HG03439 (cell line): ENCODE results near the gene C20orf202.

Experiments used
- ATAC-seq: cut with Tn5 transposase; IDR thresholded peaks from one replicate; pipeline ENCODE4 v1.9.1; 2021; ENCODE audit warnings: mild to moderate bottlenecking, moderate library complexity; ENCODE audit not compliant: unreplicated experiment

C20orf202 gene

DNA sequence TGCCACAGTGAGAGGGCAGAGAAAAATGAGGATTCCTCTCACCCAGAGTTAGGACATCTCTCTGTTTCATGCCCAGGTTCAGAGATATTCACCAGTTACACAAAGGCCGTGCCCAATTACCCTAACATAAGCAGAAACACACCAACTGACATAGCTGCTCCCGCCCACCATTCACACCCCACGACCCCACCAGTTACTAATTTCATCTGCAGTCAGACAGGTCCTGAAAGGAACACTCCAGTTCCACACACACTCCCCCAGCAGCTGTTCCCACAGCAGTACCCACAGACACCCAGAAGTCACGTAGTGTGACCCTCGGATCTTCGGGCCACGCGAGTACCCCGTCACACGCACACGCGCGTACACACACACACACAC, 19.0 kb upstream of the C20orf202 start:
- no peak for ATAC-seq

DNA sequence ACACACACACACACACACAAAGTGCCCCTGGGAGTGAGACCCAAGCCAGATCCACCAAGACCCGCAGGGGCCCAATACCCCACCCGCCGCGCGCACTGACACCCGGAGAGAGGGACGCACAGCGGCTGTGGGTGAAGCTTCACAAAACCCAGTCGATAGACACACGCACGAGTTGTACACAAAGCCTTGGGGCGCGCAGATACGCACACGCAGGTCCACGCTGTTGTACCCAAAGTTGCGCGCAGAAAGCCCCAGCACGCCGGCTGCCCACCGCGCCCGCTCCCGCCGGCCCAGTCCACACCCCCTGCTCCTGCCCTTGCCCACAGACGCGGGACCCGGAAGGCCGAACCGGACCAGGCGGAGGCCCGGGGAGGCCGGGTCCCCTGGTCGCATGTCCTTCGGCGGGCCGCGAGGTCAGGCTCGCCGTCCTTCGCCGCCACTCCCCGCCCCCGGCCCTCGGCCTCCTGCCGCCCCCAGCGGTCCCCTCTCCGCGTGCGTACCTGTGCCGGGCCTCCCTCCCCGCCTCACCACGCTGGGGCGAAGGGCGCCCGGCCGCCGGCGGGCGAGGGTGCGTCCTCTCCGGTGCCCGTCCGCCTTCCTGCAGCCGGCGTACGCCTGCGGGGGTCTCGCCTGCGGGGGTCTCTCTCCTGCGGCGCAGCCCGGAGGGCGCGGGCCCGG, 18.5 kb upstream of the C20orf202 start, which contains the start of gene TMEM74B:
Gene TMEM74B (minus strand): TSS at position 344 of the 678 bp plus-strand sequence. CDS start 1,180 bp downstream, outside the sequence.
- ATAC-seq, result no peak

DNA sequence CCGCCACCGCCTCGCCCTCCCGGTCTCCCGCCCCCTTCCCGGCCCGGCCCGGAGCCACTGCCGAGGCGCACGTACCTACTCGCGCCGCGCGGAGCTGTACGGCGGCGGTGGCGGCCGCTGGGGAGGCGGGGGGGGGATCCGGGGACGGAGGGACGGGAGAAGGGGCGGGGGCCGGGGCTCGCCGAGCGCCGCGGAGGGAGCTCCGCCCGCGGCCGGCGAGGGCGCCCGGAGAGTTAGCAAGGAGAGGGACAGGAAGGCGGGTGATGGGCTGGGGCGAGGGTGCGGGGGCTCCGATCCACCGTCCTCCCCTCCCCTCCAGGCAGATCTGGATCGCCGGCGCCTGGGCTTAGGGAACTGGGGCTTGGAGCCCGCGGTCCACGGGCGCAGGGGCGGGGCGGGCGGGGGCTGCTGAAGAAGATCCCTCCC, 17.9 kb upstream of the C20orf202 start:
- no peak for ATAC-seq

DNA sequence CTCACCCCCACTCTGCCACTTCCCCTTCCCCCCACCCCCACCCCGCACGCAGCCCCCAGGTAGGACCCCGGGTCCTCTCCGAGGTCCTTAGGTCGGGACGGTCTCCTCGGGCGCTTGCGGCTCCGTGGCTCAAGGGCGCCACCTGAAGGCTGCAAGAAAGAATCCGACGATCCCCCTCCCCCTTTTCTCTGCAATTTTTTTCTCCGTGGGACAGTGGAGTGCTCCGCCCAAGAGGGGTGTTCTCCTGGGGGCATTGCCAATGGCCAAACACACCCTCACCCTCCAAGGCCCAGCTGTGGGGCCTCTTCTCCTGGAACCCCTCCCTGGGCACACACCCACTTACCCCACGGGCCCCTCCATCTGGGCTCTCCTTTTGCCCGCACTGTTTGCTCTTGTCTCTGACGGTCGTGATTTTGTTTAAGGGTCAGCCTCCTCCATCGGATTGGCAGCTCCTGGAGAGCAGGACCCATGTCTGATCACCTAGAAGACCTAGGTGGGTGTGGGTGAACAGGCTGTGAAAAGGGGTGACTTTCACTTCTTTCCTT, 17.4 kb upstream of the C20orf202 start:
- ATAC-seq, result no peak

DNA sequence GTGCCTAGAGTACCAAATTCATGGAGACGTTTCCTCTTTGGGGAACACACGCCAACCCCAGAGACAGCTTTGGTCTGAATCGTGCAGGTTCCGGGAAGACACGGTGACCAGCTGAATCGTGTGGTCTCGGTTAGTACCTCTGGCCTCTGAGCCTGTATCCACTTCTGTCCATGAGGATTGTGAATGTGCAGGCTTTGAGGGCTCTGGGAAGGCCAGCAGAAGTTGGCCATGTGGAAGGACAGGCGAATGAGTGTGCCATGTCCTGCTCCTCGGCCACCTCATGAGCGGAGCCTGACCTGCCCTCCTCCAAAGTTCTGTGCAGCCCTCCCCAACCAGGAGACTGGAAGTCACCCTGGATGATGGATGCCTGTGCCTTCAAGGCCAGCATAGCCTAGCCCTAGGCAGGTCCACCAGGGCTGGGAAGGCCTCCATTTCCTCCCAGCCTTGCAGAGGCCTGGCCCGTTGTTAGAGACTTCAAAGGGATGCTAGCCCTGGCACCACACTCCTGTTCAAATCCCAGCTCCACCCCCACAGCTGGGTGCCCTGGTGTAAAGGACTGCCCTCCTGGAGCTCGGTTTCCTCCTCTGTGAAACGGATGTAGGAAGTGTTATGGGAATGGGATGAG, 16.8 kb upstream of the C20orf202 start:
- ATAC-seq, result no peak

DNA sequence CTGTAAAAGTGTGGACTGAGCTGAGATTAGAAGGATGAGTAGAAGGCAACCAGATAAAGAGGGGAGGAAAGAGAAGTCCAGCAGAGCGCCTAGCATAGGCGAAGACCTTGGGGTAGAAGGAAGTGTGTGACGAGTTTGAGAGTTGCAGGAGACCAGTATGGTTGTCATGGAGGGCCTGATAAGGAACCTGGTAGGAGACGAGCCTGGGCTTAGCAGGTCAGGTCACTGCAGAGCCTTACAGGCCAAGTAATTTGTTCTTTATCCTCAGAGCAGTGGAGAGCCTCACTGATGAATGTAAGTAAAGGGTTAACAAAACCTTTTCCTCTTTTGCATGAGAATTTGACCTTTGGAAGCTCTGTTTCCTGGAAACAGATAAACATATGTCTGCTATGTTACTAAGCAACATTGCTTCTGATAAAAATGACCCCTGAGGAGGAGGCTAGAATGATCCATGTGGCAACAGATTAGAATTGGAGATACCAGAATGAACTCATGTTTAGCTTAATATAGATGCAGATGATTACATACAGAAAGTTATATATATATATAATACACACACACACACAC, 15.6 kb upstream of the C20orf202 start:
- ATAC-seq, result no peak

DNA sequence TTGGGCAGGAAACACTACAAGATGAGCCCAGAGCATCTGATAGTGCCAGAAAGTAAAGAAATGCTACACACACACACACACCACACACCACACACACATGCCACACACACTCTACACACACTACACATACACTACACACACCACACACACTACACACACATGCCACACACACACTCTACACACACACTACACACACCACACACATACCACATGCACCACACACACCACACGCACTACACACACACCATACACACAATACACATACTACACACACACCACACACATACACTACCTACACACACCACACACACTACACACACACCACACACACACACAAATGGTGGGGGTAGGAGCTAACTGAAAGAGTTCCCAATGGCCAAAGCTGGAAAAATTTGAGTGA, 14.9 kb upstream of the C20orf202 start:
- no peak for ATAC-seq

DNA sequence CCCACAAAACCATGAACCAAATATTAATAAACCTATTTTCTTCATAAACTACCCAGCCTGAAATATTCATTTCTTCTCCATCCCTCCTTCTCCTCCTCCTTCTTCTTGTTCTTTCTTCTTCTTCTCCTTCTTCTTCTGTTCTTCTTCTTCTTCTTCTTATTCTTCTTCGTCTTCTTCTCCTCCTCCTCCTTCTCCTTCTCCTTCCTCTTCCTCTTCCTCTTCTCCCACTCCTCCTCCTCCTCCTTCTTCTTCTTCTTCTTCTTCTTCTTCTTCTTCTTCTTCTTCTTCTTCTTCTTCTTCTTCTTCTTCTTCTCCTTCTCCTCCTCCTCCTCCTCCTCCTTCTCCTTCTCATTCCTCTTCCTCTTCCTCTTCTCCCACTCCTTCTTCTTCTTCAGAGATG, 13.4 kb upstream of the C20orf202 start:
- no peak for ATAC-seq

DNA sequence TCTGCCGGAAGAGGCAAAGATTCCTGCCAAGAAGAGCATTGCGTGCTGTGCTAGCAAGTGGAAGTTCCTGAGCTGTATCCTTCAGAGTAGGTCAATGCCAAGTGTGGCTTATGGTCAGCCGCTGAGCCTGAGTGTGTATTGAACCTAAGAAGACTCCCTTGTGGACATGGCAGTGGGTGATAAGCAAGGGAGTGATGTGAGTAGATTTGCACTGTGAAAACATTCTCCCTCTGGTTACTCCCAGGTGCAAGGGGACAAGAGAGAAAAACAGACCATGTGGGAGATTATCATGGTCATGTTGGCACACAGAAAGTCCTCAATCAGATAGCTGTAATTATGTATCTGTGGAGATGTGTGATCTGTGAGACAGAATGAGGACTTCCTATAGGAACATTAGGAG, 12.4 kb upstream of the C20orf202 start:
- no peak for ATAC-seq

DNA sequence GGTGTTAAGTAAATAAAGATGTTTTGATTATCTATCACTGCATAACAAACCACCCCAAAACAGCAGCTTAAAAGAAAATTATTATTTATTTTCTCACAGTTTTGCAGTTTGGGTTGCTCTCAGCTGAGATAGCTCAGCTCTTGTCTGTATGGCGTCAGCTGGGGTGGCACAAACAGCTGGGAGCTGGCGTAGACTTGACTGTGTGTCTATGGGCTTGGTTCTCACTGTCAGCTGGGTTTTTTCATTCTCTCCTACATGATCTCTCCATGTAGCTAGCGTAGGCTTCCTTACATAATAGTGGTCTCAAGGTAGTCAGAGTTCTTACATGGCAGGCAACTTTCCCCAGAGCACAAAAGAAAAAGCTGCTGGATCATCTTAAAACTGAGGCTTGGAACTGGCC, 12.0 kb upstream of the C20orf202 start:
- ATAC-seq, result no peak

DNA sequence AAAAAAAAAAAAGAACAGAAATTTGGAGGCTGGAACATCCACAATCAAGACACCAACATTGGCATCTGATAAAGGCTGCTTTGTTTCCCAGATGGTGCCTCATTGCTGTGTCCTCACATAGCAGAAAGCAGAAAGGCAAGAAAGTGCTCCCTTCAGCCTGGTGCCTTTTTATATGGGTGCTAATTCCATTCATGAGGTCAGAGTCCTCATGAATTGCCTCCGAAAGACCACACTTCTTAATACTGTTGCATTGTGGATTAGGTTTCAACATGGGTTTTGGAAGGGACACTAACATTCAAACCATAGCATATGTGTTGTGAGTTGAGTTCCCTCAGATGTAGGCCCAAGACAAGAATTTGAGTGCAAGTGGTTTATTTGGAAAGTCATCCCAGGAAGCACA, 8.0 kb upstream of the C20orf202 start:
- no peak for ATAC-seq

DNA sequence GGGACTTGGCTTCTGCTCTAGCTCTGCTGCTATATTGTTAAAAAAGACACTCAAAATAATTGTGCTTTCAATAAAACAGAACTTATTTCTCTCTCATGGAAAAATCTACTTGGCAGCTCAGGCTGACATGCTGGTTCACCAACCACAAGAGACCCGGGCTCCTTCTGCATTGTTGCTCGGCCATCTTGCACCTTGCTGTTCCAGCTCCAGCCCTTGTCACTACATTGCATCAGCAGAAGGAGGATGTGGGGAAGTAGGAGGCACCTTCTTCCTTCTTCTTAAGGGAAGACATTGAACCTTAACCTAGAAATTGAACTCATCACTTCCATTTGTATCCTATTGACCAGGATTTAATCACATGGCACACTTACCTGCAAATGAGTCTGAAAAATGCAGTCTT, 6.6 kb upstream of the C20orf202 start:
- no peak for ATAC-seq

DNA sequence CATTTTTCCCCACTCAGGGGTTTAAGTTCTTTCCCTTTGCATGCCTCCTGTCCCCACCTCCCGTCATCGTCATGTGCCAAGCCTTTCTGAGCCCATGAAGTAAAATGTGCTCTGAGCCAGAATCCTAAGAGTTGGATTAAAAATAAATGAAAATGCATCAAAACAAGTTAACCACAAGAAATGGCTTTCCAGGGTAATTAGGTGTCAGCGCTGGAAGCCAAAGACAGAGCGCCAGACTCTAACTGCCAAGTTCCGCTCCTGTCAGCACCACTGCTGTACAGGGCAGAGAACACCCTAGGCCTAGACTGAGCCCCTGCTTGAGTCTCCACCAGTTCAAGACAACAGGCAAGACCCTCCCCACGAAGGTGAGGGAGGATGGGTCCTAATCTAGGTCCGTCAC, 5.5 kb upstream of the C20orf202 start:
- ATAC-seq, result no peak

DNA sequence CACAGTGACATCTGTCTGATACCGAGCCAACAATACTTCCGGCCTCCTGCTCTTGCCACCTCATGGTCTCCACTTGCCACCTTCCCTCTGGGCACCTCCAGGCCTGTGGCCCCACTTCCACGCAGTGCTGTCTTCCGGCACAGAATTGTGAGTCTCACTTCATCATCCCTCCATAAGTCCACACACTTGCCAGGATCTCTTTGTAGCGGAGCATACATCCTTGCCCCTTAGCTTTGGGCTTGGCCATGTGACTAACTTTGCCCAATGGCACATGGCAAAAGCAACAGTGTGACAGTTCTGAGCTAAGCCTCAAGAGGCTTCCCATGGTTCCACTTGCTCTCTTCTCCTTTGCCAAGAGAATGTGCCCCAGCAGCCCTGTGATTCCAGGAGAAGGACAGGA, 4.5 kb upstream of the C20orf202 start:
- no peak for ATAC-seq

DNA sequence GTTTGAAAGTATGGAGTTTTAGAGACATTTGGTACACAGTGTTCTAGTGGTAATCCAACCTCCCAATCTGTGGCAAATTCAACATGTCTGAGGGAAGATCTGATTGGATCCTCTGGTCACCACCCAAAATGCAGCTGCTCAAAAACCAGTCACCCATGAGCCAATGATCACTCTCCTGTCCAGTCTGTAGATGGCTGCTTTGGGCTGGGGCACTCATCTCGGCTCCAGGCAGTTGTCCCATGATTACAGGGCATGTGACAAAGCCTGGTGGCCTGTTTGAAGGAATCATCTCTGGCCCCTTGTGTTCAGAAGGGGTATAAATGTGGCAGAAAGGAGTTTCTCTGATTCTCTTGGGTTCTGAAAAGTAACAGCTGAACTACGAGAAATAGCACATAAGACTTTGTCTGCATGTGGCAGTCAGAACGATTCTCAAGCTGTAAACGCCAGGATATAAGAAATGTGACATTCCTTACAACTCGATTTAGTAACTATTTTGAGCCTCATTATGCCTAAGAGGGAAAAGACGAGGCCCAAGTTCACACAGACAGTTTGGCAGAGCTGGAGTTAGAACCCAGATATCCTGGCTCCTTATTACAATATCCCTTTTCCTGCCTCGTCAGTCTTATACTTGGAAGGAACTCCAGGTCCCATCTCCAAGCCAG, 3.9 kb upstream of the C20orf202 start:
- ATAC-seq, result no peak

DNA sequence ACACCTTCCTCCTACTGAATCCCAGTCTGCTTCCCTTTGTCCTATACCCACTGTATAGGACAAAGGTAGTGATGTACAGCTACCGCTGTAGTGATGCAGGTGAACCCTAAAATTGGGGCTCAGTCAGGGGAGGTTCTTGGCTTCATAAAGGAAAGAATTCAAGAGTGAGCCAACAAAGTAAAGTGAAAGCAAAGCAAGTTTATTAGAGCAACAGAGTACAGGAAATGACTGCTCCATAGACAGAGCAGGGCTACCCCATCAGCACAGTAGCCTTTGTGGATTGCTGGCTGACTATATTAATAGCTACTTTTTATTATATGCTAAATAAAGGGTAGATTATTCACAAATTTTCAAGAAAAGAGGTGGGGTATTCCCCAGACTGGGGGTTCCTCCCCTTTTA, 3.3 kb upstream of the C20orf202 start:
- ATAC-seq, result no peak

DNA sequence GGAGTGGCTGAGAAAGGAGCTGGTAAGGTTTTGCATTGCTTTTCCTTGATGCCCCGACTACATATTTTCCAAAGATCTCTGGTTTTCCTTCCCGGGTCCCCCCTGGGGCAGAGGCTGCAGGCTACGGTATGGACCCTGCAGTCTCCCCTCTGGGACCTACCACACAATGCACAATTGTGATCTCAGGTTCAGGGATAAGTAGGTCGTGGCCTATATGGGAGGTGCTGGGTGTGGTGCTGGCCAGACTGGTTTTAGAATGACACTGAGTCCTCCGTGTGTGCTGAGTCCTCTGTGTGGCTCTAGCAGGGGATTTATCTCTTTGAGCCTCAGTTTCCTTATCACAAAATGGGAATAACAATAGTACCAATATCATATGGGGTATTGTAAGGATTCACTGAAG, 376 bp downstream of the C20orf202 start:
- ATAC-seq, result no peak

DNA sequence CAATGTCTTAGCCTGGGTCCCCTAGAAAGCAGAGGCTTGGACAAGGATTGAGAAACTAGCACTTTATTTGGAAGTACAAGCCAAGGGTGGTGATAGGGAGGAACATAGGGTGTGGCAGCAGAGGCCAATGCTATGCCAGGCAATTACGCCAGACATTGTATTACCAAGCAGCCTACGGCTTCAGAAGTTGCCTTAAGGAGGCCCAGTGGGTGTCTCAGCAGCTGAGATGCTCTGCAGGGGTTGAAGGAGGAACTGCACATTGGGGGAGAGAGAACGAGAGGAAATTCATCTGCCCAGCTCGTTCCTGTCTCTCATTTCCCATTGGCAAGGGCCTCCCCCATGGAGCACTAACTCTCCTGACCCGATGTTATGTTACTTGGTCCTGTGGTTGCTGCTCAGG, 859 bp downstream of the C20orf202 start:
- ATAC-seq, result no peak

DNA sequence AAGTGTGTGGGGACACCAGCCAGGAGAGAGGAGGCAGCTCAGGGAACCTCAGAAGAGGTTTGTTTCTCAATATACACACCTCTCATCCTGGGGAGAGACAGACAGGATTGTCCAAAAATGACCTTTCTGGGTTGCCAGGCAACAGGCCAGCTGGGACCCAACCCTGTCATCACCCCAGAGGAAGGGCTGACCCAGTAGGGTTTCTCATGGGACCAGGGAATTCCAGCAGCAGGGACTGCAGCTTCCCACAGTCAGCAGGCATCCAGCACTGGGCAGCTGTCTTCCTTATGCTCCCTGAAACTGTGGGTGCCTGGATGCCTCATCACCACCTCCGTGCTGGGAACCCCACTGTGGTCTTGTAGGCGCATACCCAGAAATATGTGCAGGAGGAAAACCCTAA, 1.3 kb downstream of the C20orf202 start:
- ATAC-seq, result no peak

DNA sequence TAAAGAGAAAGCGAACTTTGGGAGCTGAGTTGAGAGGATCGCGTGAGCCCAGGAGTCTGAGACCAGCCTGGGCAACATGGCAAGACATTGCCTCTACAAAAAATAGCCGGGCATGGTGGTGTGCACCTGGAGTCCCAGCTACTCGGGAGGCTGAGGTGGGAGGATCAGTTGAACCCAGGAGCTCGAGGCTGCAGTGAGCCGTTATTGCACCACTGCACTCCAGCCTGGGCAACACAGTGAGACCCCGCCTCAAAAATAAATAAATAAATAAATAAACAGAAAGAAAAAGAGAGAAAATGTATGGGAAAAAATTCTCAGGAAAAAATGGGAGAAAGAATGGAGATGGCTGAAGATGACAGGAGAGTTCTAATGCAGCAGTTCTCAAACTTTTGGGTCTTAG, 2.5 kb downstream of the C20orf202 start:
- no peak for ATAC-seq

DNA sequence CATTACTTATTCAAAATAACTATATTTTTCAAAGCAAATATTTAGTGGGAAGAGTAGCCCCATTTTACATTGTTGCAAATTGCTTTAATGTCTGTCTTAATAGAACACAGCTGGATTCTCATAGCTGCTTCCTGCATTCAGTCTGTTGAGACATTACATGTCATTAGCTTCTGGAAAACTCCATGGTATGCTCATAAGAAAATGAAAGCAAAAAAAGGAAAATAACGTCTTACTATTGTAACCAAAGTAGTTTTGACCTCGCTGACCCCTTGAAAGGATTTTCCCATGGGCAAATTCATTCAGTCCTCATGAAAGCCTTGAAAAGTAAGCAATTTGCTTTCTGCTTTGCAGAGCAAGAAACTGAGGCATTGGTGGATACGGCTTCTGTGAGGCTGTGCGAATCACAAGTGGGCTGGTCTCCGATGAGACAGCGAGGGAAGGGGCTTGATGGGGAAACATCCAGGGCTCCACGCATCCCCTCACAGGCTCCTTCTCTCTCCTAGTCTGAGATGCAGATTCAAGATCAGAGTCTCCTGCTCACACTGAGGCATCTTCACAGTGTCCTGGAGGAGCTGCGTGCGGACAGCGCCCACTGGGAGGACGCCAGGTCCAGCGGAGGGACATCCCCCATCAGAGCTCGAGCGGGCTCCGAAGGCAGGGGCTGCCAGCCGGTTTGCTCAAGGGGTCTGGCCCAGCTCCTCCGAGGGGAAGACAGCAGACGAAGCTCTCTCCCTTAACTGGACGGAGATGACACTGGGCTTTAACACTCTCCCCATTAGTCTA, 3.3 kb downstream of the C20orf202 start:
- ATAC-seq, result no peak
